KMS-11 (cell line): ENCODE measurements around the gene RAD51B.

Experiments
- H2AFZ ChIP-seq: fragments of 200-600 bp; sonication (generic); 2 replicates; pipeline ENCODE4 v1.6.1; 2016; ENCODE audit warnings: antibody characterized with exemption, mixed run types, low read depth
- H3K27ac ChIP-seq: fragments of 200-600 bp; sonication (generic); 2 replicates; pipeline ENCODE4 v1.6.1; 2016; ENCODE audit warnings: mild to moderate bottlenecking, mixed run types
- H3K27me3 ChIP-seq: fragments of 200-600 bp; sonication (generic); 2 replicates; pipeline ENCODE4 v1.6.1; 2017; ENCODE audit warnings: mild to moderate bottlenecking, low read depth, mixed run types, moderate library complexity; ENCODE audit not compliant: insufficient read depth
- H3K36me3 ChIP-seq: fragments of 200-600 bp; sonication (generic); 2 replicates; pipeline ENCODE4 v1.6.1; 2017; ENCODE audit warnings: mild to moderate bottlenecking, mixed run types; ENCODE audit not compliant: insufficient read depth
- H3K4me1 ChIP-seq: fragments of 200-600 bp; sonication (generic); 2 replicates; pipeline ENCODE4 v1.6.1; 2016; ENCODE audit warnings: mild to moderate bottlenecking, low read depth, mixed run types; ENCODE audit not compliant: poor library complexity, severe bottlenecking
- H3K4me2 ChIP-seq: fragments of 200-600 bp; sonication (generic); 2 replicates; pipeline ENCODE4 v1.7.0; 2016; ENCODE audit warnings: mild to moderate bottlenecking, mixed run types
- H3K4me3 ChIP-seq: fragments of 200-600 bp; sonication (generic); IDR thresholded peaks from 2 replicates; pipeline ENCODE4 v1.6.1; 2017; ENCODE audit warnings: low read depth, low read length, mixed read lengths; ENCODE audit not compliant: insufficient read depth
- H3K79me2 ChIP-seq: fragments of 200-600 bp; sonication (generic); 2 replicates; pipeline ENCODE4 v1.6.1; 2016; ENCODE audit warnings: low read depth, mixed run types; ENCODE audit not compliant: insufficient read depth
- H3K9ac ChIP-seq: fragments of 200-600 bp; sonication (generic); 2 replicates; pipeline ENCODE4 v1.6.1; 2016; ENCODE audit warnings: mild to moderate bottlenecking, mixed run types
- H4K20me1 ChIP-seq: fragments of 200-600 bp; sonication (generic); 2 replicates; pipeline ENCODE4 v1.6.1; 2016; ENCODE audit warnings: mild to moderate bottlenecking, mixed run types; ENCODE audit not compliant: insufficient read depth
- CTCF ChIP-seq: fragments of 200-600 bp; sonication (generic); conservative IDR thresholded peaks from 2 replicates; pipeline ENCODE4 v1.6.1; 2017; ENCODE audit warnings: low read depth, mild to moderate bottlenecking, antibody characterized with exemption, low read length, moderate library complexity, mixed read lengths

RAD51B gene

DNA sequence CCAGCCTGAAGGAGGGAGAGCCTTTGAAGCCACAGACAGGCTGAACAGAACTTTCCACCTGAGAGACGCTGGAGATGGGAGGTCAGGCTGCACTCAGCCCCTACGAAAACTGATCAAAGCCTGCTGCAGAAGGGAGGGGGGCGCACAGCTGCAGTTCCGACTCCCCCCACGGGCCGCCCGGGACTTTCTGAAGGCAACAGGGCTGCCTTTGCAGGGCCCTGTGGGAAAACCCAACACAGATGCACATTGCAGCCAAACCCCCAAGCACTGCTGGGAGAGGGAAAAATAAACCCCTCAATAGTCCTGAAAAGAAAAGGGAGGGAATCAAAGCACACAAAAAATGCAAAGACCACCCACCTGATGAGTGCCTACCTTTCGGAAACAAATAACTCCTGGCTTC, 682.7 kb downstream of the RAD51B start:
- Histone ChIP-seq H3K27me3 (no peaks in the 10 kb centered on the region), H4K20me1 (no peaks in the 10 kb centered on the region), H3K4me3 (no peak overlapping the region), H3K4me1 (peaks cover 14% of the 10 kb centered on the region), H3K9ac (no peak overlapping the region), H3K4me2 (no peak overlapping the region), H3K79me2 (no peaks in the 10 kb centered on the region), H3K36me3 (no peaks in the 10 kb centered on the region), H2AFZ (no peak overlapping the region), H3K27ac (no peak overlapping the region)
- TF ChIP-seq CTCF: no peak

- H3K27me3 ChIP-seq: no peaks in the 10 kb centered on the region
- H3K79me2 ChIP-seq: no peaks in the 10 kb centered on the region
- no peak for TF ChIP-seq CTCF
- no peaks in the 10 kb centered on the region for H4K20me1 ChIP-seq
- peaks cover 17% of the 10 kb centered on the region for H3K4me1 ChIP-seq
- H2AFZ ChIP-seq: no peak overlapping the region
- H3K36me3 ChIP-seq: no peaks in the 10 kb centered on the region
- no peak overlapping the region for H3K27ac ChIP-seq
- H3K9ac ChIP-seq: no peak overlapping the region
- H3K4me3 ChIP-seq: no peak overlapping the region
- no peak overlapping the region for H3K4me2 ChIP-seq
Observed at GRCh38 chr14:68503186-68503825, 683.7 kb downstream of the RAD51B start.

DNA sequence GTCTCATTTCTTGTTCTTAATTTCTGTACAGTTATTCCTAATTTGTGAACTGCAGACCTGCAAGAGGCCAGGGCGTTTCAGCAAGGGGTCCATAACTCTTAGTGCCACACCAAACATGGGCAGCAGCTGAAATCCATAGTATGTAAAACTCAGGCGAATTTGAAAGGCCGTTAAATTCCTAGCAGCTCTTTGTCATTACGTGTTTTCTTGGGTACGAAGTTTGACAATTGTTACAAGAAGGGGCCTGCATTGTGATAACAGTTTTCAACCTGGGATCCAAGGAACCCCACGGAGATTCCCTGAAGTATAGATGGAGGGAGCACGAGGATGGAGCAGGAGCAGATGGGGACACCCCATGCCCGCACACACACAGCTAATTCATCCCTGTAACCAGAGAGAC, 685.3 kb downstream of the RAD51B start:
- Histone ChIP-seq H2AFZ (no peak overlapping the region), H3K27ac (no peak overlapping the region), H3K79me2 (no peaks in the 10 kb centered on the region), H4K20me1 (no peaks in the 10 kb centered on the region), H3K4me2 (no peak overlapping the region), H3K27me3 (no peaks in the 10 kb centered on the region), H3K4me1 (peaks cover 17% of the 10 kb centered on the region), H3K36me3 (no peaks in the 10 kb centered on the region), H3K9ac (no peak overlapping the region), H3K4me3 (no peak overlapping the region)
- no peak for TF ChIP-seq CTCF

DNA sequence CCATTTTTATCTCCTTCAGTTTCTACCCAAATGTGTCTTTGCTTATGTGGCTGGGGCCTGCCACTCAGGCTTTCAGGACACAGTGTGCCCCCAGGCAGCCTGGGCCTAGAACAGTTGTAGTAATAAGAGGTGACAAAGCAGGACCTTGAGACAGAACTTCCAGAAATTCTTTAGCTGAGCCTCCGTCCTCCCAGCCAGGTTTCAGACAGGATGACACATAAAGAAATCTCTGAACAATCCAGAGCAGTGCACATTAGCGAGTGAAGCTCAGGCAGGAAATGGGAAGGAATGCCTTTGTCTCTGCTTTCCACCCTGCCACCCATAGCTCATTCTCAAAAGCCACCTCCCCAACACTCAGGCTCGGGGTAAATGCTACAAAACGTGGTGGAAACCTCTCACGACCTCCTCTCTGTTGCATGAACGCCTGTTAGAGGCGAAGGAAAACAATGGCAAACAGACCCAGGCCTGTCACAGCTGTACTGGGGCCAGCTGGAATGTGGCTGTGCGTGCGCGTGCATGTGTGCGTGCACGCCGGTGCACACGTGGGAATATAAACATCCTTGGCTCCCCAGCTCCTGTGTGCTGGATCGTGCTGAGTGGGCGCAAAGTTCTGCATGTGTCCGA, 686.6 kb downstream of the RAD51B start:
- peak overlapping the region; percentile 45 for H3K4me2 ChIP-seq
- peak overlapping the region; percentile 18; the same call in 1 of the 2 replicates for H2AFZ ChIP-seq
- TF ChIP-seq CTCF: no peak
- H3K27me3 ChIP-seq: no peaks in the 10 kb centered on the region
- H3K9ac ChIP-seq: peak overlapping the region; percentile 9; the same call in 1 of the 2 replicates
- H3K36me3 ChIP-seq: no peaks in the 10 kb centered on the region
- peaks cover 17% of the 10 kb centered on the region for H3K4me1 ChIP-seq
- H3K4me3 ChIP-seq: no peak overlapping the region
- H4K20me1 ChIP-seq: no peaks in the 10 kb centered on the region
- H3K27ac ChIP-seq: no peak overlapping the region; the same call in 1 of the 2 replicates
- no peaks in the 10 kb centered on the region for H3K79me2 ChIP-seq
